ENCODE results near the gene MIOX. TPM values are rescaled to one million over a fixed set of nuclear protein-coding genes. Genes with fewer than 3 reads are reported as not detected.
A peak's percentile ranks its signal among the peaks of the same experiment; 100 is the strongest.

The MIOX gene
- total and polyA plus RNA-seq, 2 of the 13 experiments (the other 11 are each of a cell fraction or from before 2014, with no cell fraction given): 1.5 to 2.9 TPM

DNA sequence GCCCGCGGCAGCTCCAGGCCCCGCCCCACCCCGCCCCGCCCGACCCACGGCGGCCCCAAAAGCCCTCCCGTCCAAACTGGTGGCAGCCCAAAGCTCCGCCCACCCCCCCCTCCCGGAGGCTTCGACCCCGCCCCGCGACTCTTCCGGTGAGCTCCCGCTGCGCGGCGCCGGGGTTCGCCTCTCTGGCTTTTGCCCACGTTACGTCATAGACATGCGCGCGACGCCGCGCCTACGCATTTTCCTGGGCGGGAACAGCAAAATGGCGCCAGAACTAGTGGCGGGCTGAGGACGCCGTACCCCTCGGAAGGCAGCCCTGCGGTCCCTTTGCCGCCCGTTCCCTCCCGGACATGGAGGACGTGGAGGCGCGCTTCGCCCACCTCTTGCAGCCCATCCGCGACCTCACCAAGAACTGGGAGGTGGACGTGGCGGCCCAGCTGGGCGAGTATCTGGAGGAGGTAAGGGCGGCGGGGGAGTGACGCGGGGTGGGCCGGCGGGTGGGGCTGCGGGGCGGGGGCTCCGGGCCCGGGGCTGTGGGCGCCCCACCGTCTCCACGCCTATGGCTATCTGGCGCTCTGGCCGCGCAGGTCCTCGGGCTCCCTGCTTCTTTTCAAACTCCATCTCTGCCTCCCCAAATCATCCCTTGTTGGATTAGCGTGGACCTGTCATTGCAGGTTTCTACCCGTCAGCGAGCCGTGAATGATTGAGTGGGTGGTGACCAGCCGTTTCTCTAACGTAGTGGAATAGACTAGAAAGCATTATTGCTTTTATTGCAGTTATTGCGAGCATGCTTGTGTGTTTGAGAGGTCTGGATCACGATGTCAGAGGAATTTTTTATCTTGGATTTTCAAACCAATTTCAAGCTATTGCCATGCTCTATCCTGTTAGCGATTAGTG, 21.6 kb downstream of the MIOX start, which contains the start of gene NCAPH2 (continued):
- TF ChIP-seq ZNF430 (CRISPR knock-in tag; IDR thresholded peaks at IDR 0.05) (peak; percentile 68; the same call in 1 of the 2 replicates), IRF2 (CRISPR knock-in tag; IDR thresholded peaks at IDR 0.05) (peak; percentile 65), SP4 (CRISPR knock-in tag; IDR thresholded peaks at IDR 0.05) (peak; percentile 61; the same call in 1 of the 2 replicates), KDM5B (CRISPR knock-in tag; IDR thresholded peaks at IDR 0.05; ENCODE audit: borderline replicate concordance) (peak; percentile 38; the same call in 1 of the 2 replicates), BORCS8-MEF2B (CRISPR knock-in tag; IDR thresholded peaks at IDR 0.05) (peak; percentile 77; the same call in 1 of the 2 replicates), HHEX (CRISPR knock-in tag; IDR thresholded peaks at IDR 0.05) (no peak), DMAP1 (CRISPR knock-in tag; IDR thresholded peaks at IDR 0.05) (peak; percentile 64), ZNF354B (CRISPR knock-in tag; IDR thresholded peaks at IDR 0.05) (no peak), NFE2 (CRISPR knock-in tag; IDR thresholded peaks at IDR 0.05) (no peak), SRY (CRISPR knock-in tag; IDR thresholded peaks at IDR 0.05) (peak; percentile 78), ZNF674 (CRISPR knock-in tag; IDR thresholded peaks at IDR 0.05; ENCODE audit: low read depth) (no peak), SNAPC2 (CRISPR knock-in tag; IDR thresholded peaks at IDR 0.05) (0 out of 2 replicates have a peak, but pooled peaks have one; percentile 31), ZNF816 (CRISPR knock-in tag; IDR thresholded peaks at IDR 0.05; ENCODE audit: borderline replicate concordance) (no peak), ZNF460 (CRISPR knock-in tag; IDR thresholded peaks at IDR 0.05; ENCODE audit: borderline replicate concordance) (no peak)
- TF ChIP-seq, protein P1, sequence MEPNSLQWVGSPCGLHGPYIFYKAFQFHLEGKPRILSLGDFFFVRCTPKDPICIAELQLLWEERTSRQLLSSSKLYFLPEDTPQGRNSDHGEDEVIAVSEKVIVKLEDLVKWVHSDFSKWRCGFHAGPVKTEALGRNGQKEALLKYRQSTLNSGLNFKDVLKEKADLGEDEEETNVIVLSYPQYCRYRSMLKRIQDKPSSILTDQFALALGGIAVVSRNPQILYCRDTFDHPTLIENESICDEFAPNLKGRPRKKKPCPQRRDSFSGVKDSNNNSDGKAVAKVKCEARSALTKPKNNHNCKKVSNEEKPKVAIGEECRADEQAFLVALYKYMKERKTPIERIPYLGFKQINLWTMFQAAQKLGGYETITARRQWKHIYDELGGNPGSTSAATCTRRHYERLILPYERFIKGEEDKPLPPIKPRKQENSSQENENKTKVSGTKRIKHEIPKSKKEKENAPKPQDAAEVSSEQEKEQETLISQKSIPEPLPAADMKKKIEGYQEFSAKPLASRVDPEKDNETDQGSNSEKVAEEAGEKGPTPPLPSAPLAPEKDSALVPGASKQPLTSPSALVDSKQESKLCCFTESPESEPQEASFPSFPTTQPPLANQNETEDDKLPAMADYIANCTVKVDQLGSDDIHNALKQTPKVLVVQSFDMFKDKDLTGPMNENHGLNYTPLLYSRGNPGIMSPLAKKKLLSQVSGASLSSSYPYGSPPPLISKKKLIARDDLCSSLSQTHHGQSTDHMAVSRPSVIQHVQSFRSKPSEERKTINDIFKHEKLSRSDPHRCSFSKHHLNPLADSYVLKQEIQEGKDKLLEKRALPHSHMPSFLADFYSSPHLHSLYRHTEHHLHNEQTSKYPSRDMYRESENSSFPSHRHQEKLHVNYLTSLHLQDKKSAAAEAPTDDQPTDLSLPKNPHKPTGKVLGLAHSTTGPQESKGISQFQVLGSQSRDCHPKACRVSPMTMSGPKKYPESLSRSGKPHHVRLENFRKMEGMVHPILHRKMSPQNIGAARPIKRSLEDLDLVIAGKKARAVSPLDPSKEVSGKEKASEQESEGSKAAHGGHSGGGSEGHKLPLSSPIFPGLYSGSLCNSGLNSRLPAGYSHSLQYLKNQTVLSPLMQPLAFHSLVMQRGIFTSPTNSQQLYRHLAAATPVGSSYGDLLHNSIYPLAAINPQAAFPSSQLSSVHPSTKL (CRISPR knock-in tag; IDR thresholded peaks at IDR 0.05): 0 out of 2 replicates have a peak, but pooled peaks have one; percentile 23
- TF ChIP-seq, protein P2, sequence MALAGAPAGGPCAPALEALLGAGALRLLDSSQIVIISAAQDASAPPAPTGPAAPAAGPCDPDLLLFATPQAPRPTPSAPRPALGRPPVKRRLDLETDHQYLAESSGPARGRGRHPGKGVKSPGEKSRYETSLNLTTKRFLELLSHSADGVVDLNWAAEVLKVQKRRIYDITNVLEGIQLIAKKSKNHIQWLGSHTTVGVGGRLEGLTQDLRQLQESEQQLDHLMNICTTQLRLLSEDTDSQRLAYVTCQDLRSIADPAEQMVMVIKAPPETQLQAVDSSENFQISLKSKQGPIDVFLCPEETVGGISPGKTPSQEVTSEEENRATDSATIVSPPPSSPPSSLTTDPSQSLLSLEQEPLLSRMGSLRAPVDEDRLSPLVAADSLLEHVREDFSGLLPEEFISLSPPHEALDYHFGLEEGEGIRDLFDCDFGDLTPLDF (CRISPR knock-in tag; IDR thresholded peaks at IDR 0.05): peak; percentile 98
- TF ChIP-seq, protein P3, sequence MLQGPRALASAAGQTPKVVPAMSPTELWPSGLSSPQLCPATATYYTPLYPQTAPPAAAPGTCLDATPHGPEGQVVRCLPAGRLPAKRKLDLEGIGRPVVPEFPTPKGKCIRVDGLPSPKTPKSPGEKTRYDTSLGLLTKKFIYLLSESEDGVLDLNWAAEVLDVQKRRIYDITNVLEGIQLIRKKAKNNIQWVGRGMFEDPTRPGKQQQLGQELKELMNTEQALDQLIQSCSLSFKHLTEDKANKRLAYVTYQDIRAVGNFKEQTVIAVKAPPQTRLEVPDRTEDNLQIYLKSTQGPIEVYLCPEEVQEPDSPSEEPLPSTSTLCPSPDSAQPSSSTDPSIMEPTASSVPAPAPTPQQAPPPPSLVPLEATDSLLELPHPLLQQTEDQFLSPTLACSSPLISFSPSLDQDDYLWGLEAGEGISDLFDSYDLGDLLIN (CRISPR knock-in tag; IDR thresholded peaks at IDR 0.05; ENCODE audit: borderline replicate concordance): peak; percentile 80; the same call in 1 of the 2 replicates
- TF ChIP-seq, protein P4, sequence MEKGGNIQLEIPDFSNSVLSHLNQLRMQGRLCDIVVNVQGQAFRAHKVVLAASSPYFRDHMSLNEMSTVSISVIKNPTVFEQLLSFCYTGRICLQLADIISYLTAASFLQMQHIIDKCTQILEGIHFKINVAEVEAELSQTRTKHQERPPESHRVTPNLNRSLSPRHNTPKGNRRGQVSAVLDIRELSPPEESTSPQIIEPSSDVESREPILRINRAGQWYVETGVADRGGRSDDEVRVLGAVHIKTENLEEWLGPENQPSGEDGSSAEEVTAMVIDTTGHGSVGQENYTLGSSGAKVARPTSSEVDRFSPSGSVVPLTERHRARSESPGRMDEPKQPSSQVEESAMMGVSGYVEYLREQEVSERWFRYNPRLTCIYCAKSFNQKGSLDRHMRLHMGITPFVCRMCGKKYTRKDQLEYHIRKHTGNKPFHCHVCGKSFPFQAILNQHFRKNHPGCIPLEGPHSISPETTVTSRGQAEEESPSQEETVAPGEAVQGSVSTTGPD (CRISPR knock-in tag; IDR thresholded peaks at IDR 0.05): no peak
- TF ChIP-seq, protein P5, sequence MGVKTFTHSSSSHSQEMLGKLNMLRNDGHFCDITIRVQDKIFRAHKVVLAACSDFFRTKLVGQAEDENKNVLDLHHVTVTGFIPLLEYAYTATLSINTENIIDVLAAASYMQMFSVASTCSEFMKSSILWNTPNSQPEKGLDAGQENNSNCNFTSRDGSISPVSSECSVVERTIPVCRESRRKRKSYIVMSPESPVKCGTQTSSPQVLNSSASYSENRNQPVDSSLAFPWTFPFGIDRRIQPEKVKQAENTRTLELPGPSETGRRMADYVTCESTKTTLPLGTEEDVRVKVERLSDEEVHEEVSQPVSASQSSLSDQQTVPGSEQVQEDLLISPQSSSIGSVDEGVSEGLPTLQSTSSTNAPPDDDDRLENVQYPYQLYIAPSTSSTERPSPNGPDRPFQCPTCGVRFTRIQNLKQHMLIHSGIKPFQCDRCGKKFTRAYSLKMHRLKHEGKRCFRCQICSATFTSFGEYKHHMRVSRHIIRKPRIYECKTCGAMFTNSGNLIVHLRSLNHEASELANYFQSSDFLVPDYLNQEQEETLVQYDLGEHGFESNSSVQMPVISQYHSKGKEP (CRISPR knock-in tag; IDR thresholded peaks at IDR 0.05): no peak
